ENCODE results near the gene PTCHD4. TPM values are rescaled to one million over a fixed set of nuclear protein-coding genes. Genes with fewer than 3 reads are reported as not detected.
"Not testable (repeated sequence)": the region's sequence is repeated elsewhere in the genome, so short reads cannot be mapped to it uniquely, and the experiment has no call there.

PTCHD4 gene
- total and polyA plus RNA-seq, 12 donors, result 0.01 to 1.0 (median 0.59) TPM

DNA sequence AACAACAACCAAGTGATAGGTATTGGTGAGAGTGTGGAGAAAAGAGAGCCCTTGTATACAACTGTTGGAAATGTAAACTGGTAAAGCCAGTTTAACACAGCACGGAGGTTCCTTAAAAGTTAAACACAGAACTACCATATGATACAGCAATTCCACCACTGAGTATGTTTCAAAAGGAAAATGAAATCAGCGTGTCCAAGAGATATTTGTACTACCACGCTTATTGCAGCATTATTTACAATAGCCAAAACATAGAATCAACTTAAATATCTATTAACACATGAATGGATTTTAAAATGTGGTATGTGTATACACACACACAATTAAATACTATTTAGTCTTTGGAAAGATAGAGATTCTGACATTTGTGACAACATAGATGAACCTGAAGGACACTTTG, 1.1 kb downstream of the PTCHD4 start:
- ATAC-seq, result no peak
- Histone ChIP-seq H3K9me3 (no peaks in the 10 kb centered on the region), H3K36me3 (no peaks in the 10 kb centered on the region), H3K27me3 (no peaks in the 10 kb centered on the region), H3K4me3 (peak overlapping the region in 9 of 10 donors; percentile 2 to 56 (median 41)), H3K27ac (peak overlapping the region in 6 of 10 donors; percentile 14 to 83 (median 50)), H3K4me1 (peaks cover 0 to 15% (median 0%) of the 10 kb centered on the region in 9 donors)
- DNase-seq, result no peak
- 80 to 83% methylated on average over 3 of the region's 3 CpGs for WGBS, 2 donors
- no peak for TF ChIP-seq CTCF (IDR thresholded peaks at IDR 0.05)
- intact Hi-C loops (cut with DNase I), result no loop called here

DNA sequence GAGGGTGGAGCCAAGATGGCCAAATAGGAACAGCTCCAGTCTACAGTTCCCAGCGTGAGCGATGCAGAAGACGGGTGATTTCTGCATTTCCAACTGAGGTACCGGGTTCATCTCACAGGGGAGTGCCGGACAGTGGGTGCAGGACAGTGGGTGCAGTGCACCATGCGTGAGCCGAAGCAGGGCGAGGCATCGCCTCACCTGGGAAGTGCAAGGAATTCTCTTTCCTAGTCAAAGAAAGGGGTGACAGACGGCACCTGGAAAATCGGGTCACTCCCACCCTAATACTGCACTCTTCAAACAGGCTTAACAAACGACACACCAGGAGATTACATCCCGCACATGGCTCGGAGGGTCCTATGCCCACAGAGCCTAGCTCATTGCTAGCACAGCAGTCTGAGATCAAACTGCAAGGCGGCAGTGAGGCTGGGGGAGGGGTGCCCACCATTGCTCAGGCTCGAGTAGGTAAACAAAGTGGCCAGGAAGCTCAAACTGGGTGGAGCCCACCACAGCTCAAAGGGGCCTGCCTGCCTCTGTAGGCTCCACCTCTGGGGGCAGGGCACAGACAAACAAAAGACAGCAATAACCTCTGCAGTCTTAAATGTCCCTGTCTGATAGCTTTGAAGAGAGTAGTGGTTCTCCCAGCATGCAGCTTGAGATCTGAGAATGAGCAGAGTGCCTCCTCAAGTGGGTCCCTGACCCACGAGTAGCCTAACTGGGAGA, 8.4 kb downstream of the PTCHD4 start:
- H3K27me3 ChIP-seq; ATAC-seq; H3K9me3 ChIP-seq; H3K36me3 ChIP-seq; H3K27ac ChIP-seq; H3K4me3 ChIP-seq; intact Hi-C loops (cut with DNase I); DNase-seq: not testable (repeated sequence)
- peaks cover 0 to 21% (median 5%) of the 10 kb centered on the region in 9 donors for H3K4me1 ChIP-seq
- 91 to 93% methylated on average over 17 of the region's 17 CpGs for WGBS, 2 donors

DNA sequence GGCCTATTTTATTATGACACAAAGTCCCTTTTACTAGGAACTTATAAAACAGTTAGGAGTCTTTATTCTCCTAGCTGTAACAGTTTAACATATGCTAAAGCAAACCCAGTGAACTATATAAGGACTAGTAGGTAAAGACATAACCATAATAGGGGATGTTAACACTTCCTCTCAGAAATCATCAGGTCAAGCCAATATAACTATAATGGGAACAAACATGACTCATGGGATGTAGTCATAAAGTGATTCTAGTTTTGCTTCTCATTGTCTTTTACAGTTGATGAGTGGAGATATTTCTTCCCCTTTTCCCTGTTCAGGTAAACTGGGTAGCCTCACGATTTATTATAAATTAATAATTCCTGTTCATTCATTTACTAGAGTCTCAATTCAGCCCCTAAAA, 9.7 kb downstream of the PTCHD4 start:
- Histone ChIP-seq H3K9me3 (no peaks in the 10 kb centered on the region), H3K4me3 (no peak overlapping the region), H3K27ac (peak overlapping the region in 2 of 10 donors; percentile 5 to 41), H3K27me3 (no peaks in the 10 kb centered on the region), H3K4me1 (peaks cover 0 to 21% (median 5%) of the 10 kb centered on the region in 9 donors), H3K36me3 (no peaks in the 10 kb centered on the region)
- DNase-seq (no peak), ATAC-seq (peak in 1 of 8 donors; percentile 28)
- WGBS, 2 donors, result 66 to 88% methylated on average over 1 of the region's 1 CpG
- intact Hi-C loops (cut with DNase I), result no loop called here
- no peak for TF ChIP-seq CTCF (IDR thresholded peaks at IDR 0.05)

GRCh38 chr6:48100588-48100895, 10.5 kb downstream of the PTCHD4 start:
- ATAC-seq (no peak), DNase-seq (no peak)
- H3K27me3 ChIP-seq, result no peaks in the 10 kb centered on the region
- intact Hi-C loops (cut with DNase I), result no loop called here
- no peak overlapping the region for H3K4me3 ChIP-seq
- H3K36me3 ChIP-seq, result no peaks in the 10 kb centered on the region
- TF ChIP-seq CTCF (IDR thresholded peaks at IDR 0.05), result no peak
- no peaks in the 10 kb centered on the region for H3K9me3 ChIP-seq
- peak overlapping the region in 2 of 10 donors; percentile 5 to 41 for H3K27ac ChIP-seq
- H3K4me1 ChIP-seq, result peaks cover 0 to 21% (median 5%) of the 10 kb centered on the region in 9 donors
- WGBS, 2 donors, result 30 to 31% methylated on average over 4 of the region's 4 CpGs
